HepG2 (cell line): ENCODE data around the gene APBB3. TPM values are rescaled to one million over a fixed set of nuclear protein-coding genes. Genes with fewer than 3 reads are reported as not detected.

Experiments
- ATAC-seq: fragments of 200-7000 bp; cut with Tn5 transposase; 3 replicates; pipeline ENCODE4 v1.9.1; 2020; ENCODE audit warnings: mild to moderate bottlenecking, moderate library complexity
- BruUV-seq: library from RNA; stranded (reverse); fragments of 400-500 nt; replicated peaks from 2 replicates; lab custom pipeline; 2021; lab: Mats Ljungman, UMichigan
- CTCF ChIA-PET: fragments of 300-600 bp; formaldehyde crosslinking; extraction: SDS; loops from one replicate; lab custom pipeline; 2021; ENCODE audit warnings: low total read pairs, inconsistent platforms, low intra/inter-chr PET ratio; lab: Yijun Ruan, JAX
- POLR2A ChIA-PET: fragments of 350-600 bp; sonication (Branson Sonifier 250); formaldehyde crosslinking; loops from one replicate; lab custom pipeline; 2020; ENCODE audit warnings: antibody characterized with exemption, inconsistent platforms; lab: Yijun Ruan, JAX
- DNase-seq: peaks from one replicate; pipeline ENCODE4 v3.0.0-alpha.2; 2015; ENCODE audit warnings: low spot score
- FAIRE-seq: peaks from 3 replicates; lab custom pipeline; 2011; peaks lifted over from hg19 to GRCh38; lab: Jason Lieb, UNC
- H2AFZ ChIP-seq: one replicate; pipeline ENCODE4 v1.6.1; 2011; ENCODE audit warnings: low read length, inconsistent platforms
- H3K27ac ChIP-seq: fragments of 300-600 bp; 3 replicates; pipeline ENCODE4 v1.8.0; 2011; ENCODE audit warnings: mixed run types, mild to moderate bottlenecking, mixed read lengths, low read length, inconsistent platforms; ENCODE audit not compliant: insufficient read depth; ENCODE audit errors: extremely low read length
- H3K27me3 ChIP-seq, 2 experiments: fragments of 200-600 bp in 1 of 2; 2 replicates in 1 of 2; 3 replicates in 1 of 2; pipeline versions ENCODE4 v1.6.0 to v1.8.0; 2011; ENCODE audit warnings: low read length in 2 of 2, mild to moderate bottlenecking in 2 of 2, moderate library complexity in 2 of 2, inconsistent platforms in 1 of 2; ENCODE audit not compliant: insufficient read depth in 2 of 2, control insufficient read depth in 1 of 2
- H3K36me3 ChIP-seq, 2 experiments: fragments of 200-600 bp in 1 of 2; replicated peaks in 1 of 2; 2 replicates in 1 of 2; 3 replicates in 1 of 2; pipeline versions ENCODE4 v1.5.1 to v1.8.0; 2011; ENCODE audit warnings: low read length in 2 of 2, inconsistent platforms in 1 of 2; ENCODE audit not compliant: insufficient read depth in 2 of 2, control insufficient read depth in 1 of 2
- H3K4me1 ChIP-seq: 2 replicates; pipeline ENCODE4 v1.5.1; 2012; ENCODE audit warnings: low read length, inconsistent platforms; ENCODE audit not compliant: insufficient read depth
- H3K4me2 ChIP-seq: 2 replicates; pipeline ENCODE4 v1.6.0; 2011; ENCODE audit warnings: low read depth, low read length, inconsistent platforms
- H3K4me3 ChIP-seq, 3 experiments: fragments of 200-600 bp in 1 of 3; sonication (generic), shearing (Covaris generic) in 1 of 3; replicated peaks in 1 of 3; 2 replicates each; pipeline ENCODE4 v1.5.1; 2011 to 2016; ENCODE audit warnings: low read length in 3 of 3, inconsistent platforms in 2 of 3, low read depth in 2 of 3, mild to moderate bottlenecking in 2 of 3, control low read depth in 1 of 3, mixed read lengths in 1 of 3; ENCODE audit not compliant: insufficient read depth in 1 of 3
- H3K79me2 ChIP-seq: one replicate; pipeline ENCODE4 v1.6.1; 2011; ENCODE audit warnings: low read length, inconsistent platforms; ENCODE audit not compliant: insufficient read depth
- H3K9ac ChIP-seq: 2 replicates; pipeline ENCODE4 v1.6.0; 2011; ENCODE audit warnings: mild to moderate bottlenecking, low read depth, low read length, inconsistent platforms; ENCODE audit not compliant: insufficient read depth
- H3K9me3 ChIP-seq: 2 replicates; pipeline ENCODE4 v1.5.1; 2012; ENCODE audit warnings: mild to moderate bottlenecking, low read length
- H4K20me1 ChIP-seq: 2 replicates; pipeline ENCODE4 v1.6.0; 2011; ENCODE audit warnings: inconsistent platforms, mild to moderate bottlenecking, low read length, moderate library complexity; ENCODE audit not compliant: insufficient read depth
- FIP1L1 ChIP-seq: fragments of 200-400 bp; formaldehyde crosslinking; IDR thresholded peaks from 2 replicates; pipeline ENCODE4 v1.6.1; 2018; ENCODE audit warnings: low read depth, mild to moderate bottlenecking, low read length, moderate library complexity, borderline replicate concordance; ENCODE audit not compliant: insufficient read depth
- KDM6A ChIP-seq: IDR thresholded peaks from 2 replicates; pipeline ENCODE4 v1.6.1; 2016; ENCODE audit warnings: low read depth
- MXD4 ChIP-seq: IDR thresholded peaks from 2 replicates; pipeline ENCODE4 v1.6.1; 2016; ENCODE audit warnings: mild to moderate bottlenecking, missing biosample characterization, missing genetic modification reagents
- RARA ChIP-seq: IDR thresholded peaks from 2 replicates; pipeline ENCODE4 v1.6.1; 2016; ENCODE audit warnings: missing genetic modification reagents, missing compliant biosample characterization
- ZFP82 ChIP-seq: sonication (generic); formaldehyde crosslinking; IDR thresholded peaks from 2 replicates; pipeline ENCODE4 v1.5.1; 2020; ENCODE audit warnings: mild to moderate bottlenecking, missing genetic modification reagents, borderline replicate concordance
- ZFX ChIP-seq: sonication (generic); formaldehyde crosslinking; IDR thresholded peaks from 2 replicates; pipeline ENCODE4 v1.4.0; 2020; ENCODE audit warnings: mild to moderate bottlenecking, low read depth, missing genetic modification reagents, moderate library complexity
- ZNF317 ChIP-seq: sonication (generic); formaldehyde crosslinking; IDR thresholded peaks from 2 replicates; pipeline ENCODE4 v1.5.0; 2020; ENCODE audit warnings: mild to moderate bottlenecking, missing genetic modification reagents
- ZNF335 ChIP-seq: sonication (generic); formaldehyde crosslinking; IDR thresholded peaks from 2 replicates; pipeline ENCODE4 v1.4.0; 2020; ENCODE audit warnings: missing genetic modification reagents
- ZNF44 ChIP-seq: sonication (generic); formaldehyde crosslinking; IDR thresholded peaks from 2 replicates; pipeline ENCODE4 v1.5.1; 2020; ENCODE audit warnings: mild to moderate bottlenecking, missing genetic modification reagents
- ZNF614 ChIP-seq: IDR thresholded peaks from 2 replicates; pipeline ENCODE4 v1.6.1; 2018; ENCODE audit warnings: missing biosample characterization, missing genetic modification reagents, inconsistent platforms, borderline replicate concordance
- ZNF75D ChIP-seq: sonication (generic); formaldehyde crosslinking; IDR thresholded peaks from 2 replicates; pipeline ENCODE4 v1.8.1; 2023; ENCODE audit warnings: missing genetic modification reagents, mild to moderate bottlenecking, borderline replicate concordance
- ZSCAN25 ChIP-seq: sonication (generic); formaldehyde crosslinking; IDR thresholded peaks from 2 replicates; pipeline ENCODE4 v1.8.0; 2022; ENCODE audit warnings: mild to moderate bottlenecking, missing genetic modification reagents
- WGBS: methylation state at CpG from one replicate; pipeline ENCODE4 v1.1.6; 2017; ENCODE audit warnings: low lambda C conversion rate; 5-methylcytosine and 5-hydroxymethylcytosine counted together
- in situ Hi-C: cut with HindIII; loops from 2 replicates; pipeline ENCODE4 v1.10.0; 2017; ENCODE audit warnings: low pct_unique_long_range_greater_than_20kb; ENCODE audit not compliant: extremely low pct_ligation_motif_present
- intact Hi-C: fragments of 100-400 bp; cut with micrococcal nuclease; formaldehyde crosslinking; loops from one replicate; pipeline ENCODE4 v1.10.0; 2022; ENCODE audit not compliant: unreplicated experiment
- polyA plus RNA-seq, 8 experiments: library from polyadenylated mRNA; depleted of rRNA in 3 of 8; stranded (reverse) in 7 of 8; unstranded in 1 of 8; fragments of >200 nt; fragmentation: Illumina TruSeq in 4 of 8; extraction: Trizol in 4 of 8; gene quantifications; 2 replicates each; pipeline versions ENCODE4 v1.2.1 to v1.2.3, GENCODE V29; 2011 to 2016; ENCODE audit warnings: low read depth in 4 of 8, missing spikeins in 1 of 8, mixed read lengths in 1 of 8; ENCODE audit not compliant: insufficient read depth in 1 of 8
- total RNA-seq, 5 experiments: library from RNA; depleted of rRNA; stranded (reverse); fragments of >200 nt; fragmentation: Illumina TruSeq; extraction: Trizol; gene quantifications; 2 replicates each; pipeline ENCODE4 v1.2.3, GENCODE V29; 2016; ENCODE audit warnings: low read depth in 1 of 5
- TF ChIP-seq, protein P1 (sequence below): sonication (generic); formaldehyde crosslinking; IDR thresholded peaks from 2 replicates; pipeline ENCODE4 v1.4.0; 2020; ENCODE audit warnings: mild to moderate bottlenecking, missing genetic modification reagents
- TF ChIP-seq, protein P2 (sequence below): sonication (generic); formaldehyde crosslinking; IDR thresholded peaks from 2 replicates; pipeline ENCODE4 v1.4.0; 2020; ENCODE audit warnings: missing genetic modification reagents
- TF ChIP-seq, protein P3 (sequence below): sonication (generic); formaldehyde crosslinking; IDR thresholded peaks from 2 replicates; pipeline ENCODE4 v1.4.0; 2020; ENCODE audit warnings: low read depth, mild to moderate bottlenecking, missing genetic modification reagents
- TF ChIP-seq, protein P4 (sequence below): sonication (generic); formaldehyde crosslinking; IDR thresholded peaks from 2 replicates; pipeline ENCODE4 v1.4.0; 2020; ENCODE audit warnings: missing genetic modification reagents

APBB3 gene
- total and polyA plus RNA-seq, 2 of the 13 experiments (the other 11 are each of a cell fraction or from before 2014, with no cell fraction given), result 0.38 to 0.78 TPM

DNA sequence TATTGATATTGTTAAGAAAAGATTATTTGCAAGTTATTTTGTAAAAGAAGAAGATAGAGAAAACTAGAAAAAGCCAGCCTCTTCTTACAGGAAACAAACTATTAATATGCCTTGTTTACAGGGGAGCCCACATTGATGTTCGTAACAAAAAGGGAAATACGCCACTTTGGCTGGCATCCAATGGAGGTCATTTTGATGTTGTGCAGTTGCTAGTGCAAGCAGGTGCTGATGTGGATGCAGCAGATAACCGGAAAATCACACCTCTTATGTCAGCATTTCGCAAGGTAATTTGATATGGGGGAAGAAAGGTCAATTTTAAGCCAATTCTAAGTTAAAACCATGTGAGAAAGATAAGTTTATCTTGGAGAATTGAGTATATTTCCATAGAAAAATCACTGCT is 54.5 kb downstream of the APBB3 start:
- Histone ChIP-seq H3K36me3 (peaks cover 12 to 84% of the 10 kb centered on the region in 2 experiments), H4K20me1 (no peaks in the 10 kb centered on the region), H3K27me3 (no peaks in the 10 kb centered on the region), H3K9ac (no peak overlapping the region), H3K79me2 (no peaks in the 10 kb centered on the region), H3K9me3 (no peaks in the 10 kb centered on the region), H3K4me1 (peaks cover 8% of the 10 kb centered on the region), H3K27ac (no peak overlapping the region), H3K4me2 (no peak overlapping the region), H3K4me3 (no peak overlapping the region), H2AFZ (no peak overlapping the region)
- in situ Hi-C loops, result no loop called here
- no peak for FAIRE-seq
- ChIA-PET CTCF (no interaction called here), POLR2A (no interaction called here)
- TF ChIP-seq ZNF75D (no peak), ZNF335 (CRISPR knock-in tag) (no peak), KDM6A (no peak), MXD4 (CRISPR knock-in tag) (no peak), ZNF44 (CRISPR knock-in tag) (no peak), ZFP82 (CRISPR knock-in tag) (no peak), ZFX (CRISPR knock-in tag) (no peak), ZNF317 (no peak), RARA (CRISPR knock-in tag) (no peak), ZSCAN25 (CRISPR knock-in tag) (no peak), ZNF614 (no peak), FIP1L1 (no peak)
- TF ChIP-seq, protein P1, sequence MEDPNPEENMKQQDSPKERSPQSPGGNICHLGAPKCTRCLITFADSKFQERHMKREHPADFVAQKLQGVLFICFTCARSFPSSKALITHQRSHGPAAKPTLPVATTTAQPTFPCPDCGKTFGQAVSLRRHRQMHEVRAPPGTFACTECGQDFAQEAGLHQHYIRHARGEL, result no peak
- TF ChIP-seq, protein P2, sequence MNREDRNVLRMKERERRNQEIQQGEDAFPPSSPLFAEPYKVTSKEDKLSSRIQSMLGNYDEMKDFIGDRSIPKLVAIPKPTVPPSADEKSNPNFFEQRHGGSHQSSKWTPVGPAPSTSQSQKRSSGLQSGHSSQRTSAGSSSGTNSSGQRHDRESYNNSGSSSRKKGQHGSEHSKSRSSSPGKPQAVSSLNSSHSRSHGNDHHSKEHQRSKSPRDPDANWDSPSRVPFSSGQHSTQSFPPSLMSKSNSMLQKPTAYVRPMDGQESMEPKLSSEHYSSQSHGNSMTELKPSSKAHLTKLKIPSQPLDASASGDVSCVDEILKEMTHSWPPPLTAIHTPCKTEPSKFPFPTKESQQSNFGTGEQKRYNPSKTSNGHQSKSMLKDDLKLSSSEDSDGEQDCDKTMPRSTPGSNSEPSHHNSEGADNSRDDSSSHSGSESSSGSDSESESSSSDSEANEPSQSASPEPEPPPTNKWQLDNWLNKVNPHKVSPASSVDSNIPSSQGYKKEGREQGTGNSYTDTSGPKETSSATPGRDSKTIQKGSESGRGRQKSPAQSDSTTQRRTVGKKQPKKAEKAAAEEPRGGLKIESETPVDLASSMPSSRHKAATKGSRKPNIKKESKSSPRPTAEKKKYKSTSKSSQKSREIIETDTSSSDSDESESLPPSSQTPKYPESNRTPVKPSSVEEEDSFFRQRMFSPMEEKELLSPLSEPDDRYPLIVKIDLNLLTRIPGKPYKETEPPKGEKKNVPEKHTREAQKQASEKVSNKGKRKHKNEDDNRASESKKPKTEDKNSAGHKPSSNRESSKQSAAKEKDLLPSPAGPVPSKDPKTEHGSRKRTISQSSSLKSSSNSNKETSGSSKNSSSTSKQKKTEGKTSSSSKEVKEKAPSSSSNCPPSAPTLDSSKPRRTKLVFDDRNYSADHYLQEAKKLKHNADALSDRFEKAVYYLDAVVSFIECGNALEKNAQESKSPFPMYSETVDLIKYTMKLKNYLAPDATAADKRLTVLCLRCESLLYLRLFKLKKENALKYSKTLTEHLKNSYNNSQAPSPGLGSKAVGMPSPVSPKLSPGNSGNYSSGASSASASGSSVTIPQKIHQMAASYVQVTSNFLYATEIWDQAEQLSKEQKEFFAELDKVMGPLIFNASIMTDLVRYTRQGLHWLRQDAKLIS (CRISPR knock-in tag), result no peak
- TF ChIP-seq, protein P3, sequence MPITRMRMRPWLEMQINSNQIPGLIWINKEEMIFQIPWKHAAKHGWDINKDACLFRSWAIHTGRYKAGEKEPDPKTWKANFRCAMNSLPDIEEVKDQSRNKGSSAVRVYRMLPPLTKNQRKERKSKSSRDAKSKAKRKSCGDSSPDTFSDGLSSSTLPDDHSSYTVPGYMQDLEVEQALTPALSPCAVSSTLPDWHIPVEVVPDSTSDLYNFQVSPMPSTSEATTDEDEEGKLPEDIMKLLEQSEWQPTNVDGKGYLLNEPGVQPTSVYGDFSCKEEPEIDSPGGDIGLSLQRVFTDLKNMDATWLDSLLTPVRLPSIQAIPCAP (CRISPR knock-in tag), result no peak
- TF ChIP-seq, protein P4, sequence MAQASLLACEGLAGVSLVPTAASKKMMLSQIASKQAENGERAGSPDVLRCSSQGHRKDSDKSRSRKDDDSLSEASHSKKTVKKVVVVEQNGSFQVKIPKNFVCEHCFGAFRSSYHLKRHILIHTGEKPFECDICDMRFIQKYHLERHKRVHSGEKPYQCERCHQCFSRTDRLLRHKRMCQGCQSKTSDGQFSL (CRISPR knock-in tag), result no peak
- DNase-seq, result no peak
- WGBS, result 98% methylated on average over 4 of the region's 4 CpGs
- no peak for ATAC-seq
- intact Hi-C loops, result no loop called here
- BruUV-seq, result no TSS peak
